GM23338 (cell line): Measurements from ENCODE around the gene PNP. TPM values are rescaled to one million over a fixed set of nuclear protein-coding genes. Genes with fewer than 3 reads are reported as not detected.

Experiments used
- ATAC-seq: fragments of 200-7000 bp; cut with Tn5 transposase; 3 replicates; pipeline ENCODE4 v1.9.1; 2020
- DNase-seq: peaks from one replicate; pipeline ENCODE4 v3.0.0-alpha.2; 2015; ENCODE audit warnings: low spot score
- H2AFZ ChIP-seq: fragments of 200-600 bp; sonication (generic); 2 replicates; pipeline ENCODE4 v1.8.0; 2016; ENCODE audit warnings: antibody characterized with exemption, mild to moderate bottlenecking, moderate library complexity
- H3F3A ChIP-seq: fragments of 200-600 bp; sonication (generic); replicated peaks from 2 replicates; pipeline ENCODE4 v1.8.0; 2017; ENCODE audit warnings: antibody characterized with exemption, mixed run types, low read depth
- H3K27ac ChIP-seq: fragments of 200-600 bp; sonication (generic); 2 replicates; pipeline ENCODE4 v1.6.1; 2016; ENCODE audit warnings: low read depth
- H3K27me3 ChIP-seq: fragments of 200-600 bp; sonication (generic); 2 replicates; pipeline ENCODE4 v1.8.0; 2016; ENCODE audit warnings: mild to moderate bottlenecking, mixed run types, moderate library complexity; ENCODE audit not compliant: insufficient read depth
- H3K36me3 ChIP-seq: fragments of 200-600 bp; sonication (generic); 2 replicates; pipeline ENCODE4 v1.8.0; 2016; ENCODE audit warnings: mild to moderate bottlenecking; ENCODE audit not compliant: insufficient read depth
- H3K4me1 ChIP-seq: fragments of 200-600 bp; sonication (generic); 2 replicates; pipeline ENCODE4 v1.8.0; 2016; ENCODE audit warnings: mild to moderate bottlenecking, moderate library complexity; ENCODE audit not compliant: insufficient read depth
- H3K4me2 ChIP-seq: fragments of 200-600 bp; sonication (generic); 2 replicates; pipeline ENCODE4 v1.7.1; 2017; ENCODE audit warnings: mixed run types
- H3K4me3 ChIP-seq: fragments of 200-600 bp; sonication (generic); 2 replicates; pipeline ENCODE4 v1.6.1; 2016; ENCODE audit warnings: mixed run types
- H3K79me2 ChIP-seq: fragments of 200-600 bp; sonication (generic); replicated peaks from 2 replicates; pipeline ENCODE4 v1.8.0; 2017; ENCODE audit warnings: mild to moderate bottlenecking; ENCODE audit not compliant: insufficient read depth
- H3K9me2 ChIP-seq: fragments of 200-600 bp; sonication (generic); 2 replicates; pipeline ENCODE4 v1.8.0; 2017; ENCODE audit not compliant: insufficient read depth
- H4K20me1 ChIP-seq: fragments of 200-600 bp; sonication (generic); replicated peaks from 2 replicates; pipeline ENCODE4 v1.8.0; 2017; ENCODE audit warnings: mild to moderate bottlenecking; ENCODE audit not compliant: insufficient read depth
- H3K27ac Mint-ChIP-seq: 2 replicates; pipeline ENCODE4 v1.8.0; 2020; ENCODE audit warnings: inconsistent platforms, mild to moderate bottlenecking, moderate library complexity, mixed read lengths
- H3K27me3 Mint-ChIP-seq: 3 replicates; pipeline ENCODE4 v1.8.0; 2022; ENCODE audit warnings: low read depth, mild to moderate bottlenecking, moderate library complexity, mixed read lengths, inconsistent platforms; ENCODE audit not compliant: insufficient read depth, poor library complexity
- H3K36me3 Mint-ChIP-seq: 3 replicates; pipeline ENCODE4 v1.8.0; 2021; ENCODE audit warnings: low read depth, mild to moderate bottlenecking, inconsistent platforms, moderate library complexity, mixed read lengths
- H3K4me1 Mint-ChIP-seq: 3 replicates; pipeline ENCODE4 v1.8.0; 2020; ENCODE audit warnings: mild to moderate bottlenecking, inconsistent platforms, mixed read lengths
- H3K4me3 Mint-ChIP-seq: 3 replicates; pipeline ENCODE4 v1.8.0; 2021; ENCODE audit warnings: moderate library complexity, mild to moderate bottlenecking, inconsistent platforms, mixed read lengths
- H3K9me3 Mint-ChIP-seq: 3 replicates; pipeline ENCODE4 v1.8.0; 2020; ENCODE audit warnings: moderate library complexity, mild to moderate bottlenecking, inconsistent platforms, mixed read lengths
- CREB1 ChIP-seq: fragments of 250-450 bp; sonication (Bioruptor Pico); IDR thresholded peaks from 2 replicates; pipeline ENCODE4 v1.5.0; 2020; ENCODE audit warnings: low read depth, mild to moderate bottlenecking, moderate library complexity
- CTCF ChIP-seq, 2 experiments: fragments of 200-600 bp in 1 of 2; sonication (generic) in 1 of 2; conservative IDR thresholded peaks; 2 replicates each; pipeline versions ENCODE4 v1.5.1 to v1.6.1; 2016 to 2017; ENCODE audit warnings: antibody characterized with exemption in 2 of 2, low read depth in 2 of 2, mild to moderate bottlenecking in 2 of 2, moderate library complexity in 1 of 2
- ETS1 ChIP-seq: IDR thresholded peaks from 2 replicates; pipeline ENCODE4 v1.6.1; 2016; ENCODE audit warnings: antibody characterized with exemption
- EZH2 ChIP-seq: fragments of 200-600 bp; sonication (generic); IDR thresholded peaks from one replicate; pipeline ENCODE4 v1.8.0; 2017; ENCODE audit warnings: antibody characterized with exemption, mild to moderate bottlenecking, low read depth; ENCODE audit not compliant: unreplicated experiment
- EZH2phosphoT487 ChIP-seq: fragments of 200-600 bp; sonication (generic); IDR thresholded peaks from one replicate; pipeline ENCODE4 v1.8.1; 2018; ENCODE audit warnings: antibody characterized with exemption; ENCODE audit not compliant: unreplicated experiment
- JUNB ChIP-seq: IDR thresholded peaks from one replicate; pipeline ENCODE4 v1.6.1; 2016; ENCODE audit warnings: antibody characterized with exemption; ENCODE audit not compliant: unreplicated experiment
- NANOG ChIP-seq: IDR thresholded peaks from 2 replicates; pipeline ENCODE4 v1.6.1; 2016; ENCODE audit warnings: antibody characterized with exemption, borderline replicate concordance
- POLR2AphosphoS5 ChIP-seq: IDR thresholded peaks from 2 replicates; pipeline ENCODE4 v1.6.1; 2016; ENCODE audit warnings: antibody characterized with exemption, low read depth
- REST ChIP-seq: IDR thresholded peaks from one replicate; pipeline ENCODE4 v1.6.1; 2018; ENCODE audit warnings: antibody characterized with exemption; ENCODE audit not compliant: unreplicated experiment
- STAT1 ChIP-seq: IDR thresholded peaks from one replicate; pipeline ENCODE4 v1.6.1; 2016; ENCODE audit warnings: antibody characterized with exemption; ENCODE audit not compliant: unreplicated experiment
- ZNF114 ChIP-seq: fragments of 250-450 bp; sonication (Bioruptor Pico); IDR thresholded peaks from 2 replicates; pipeline ENCODE4 v1.5.0; 2020; ENCODE audit warnings: mild to moderate bottlenecking, moderate library complexity
- ZNF331 ChIP-seq: fragments of 250-450 bp; sonication (Bioruptor Pico); IDR thresholded peaks from 2 replicates; pipeline ENCODE4 v1.5.0; 2020; ENCODE audit warnings: low read depth, mild to moderate bottlenecking, moderate library complexity
- polyA plus RNA-seq: library from polyadenylated mRNA; unstranded; fragments of >200 nt; fragmentation: Nextera tagmentation; extraction: Ambion mirVana; gene quantifications from 2 replicates; pipeline ENCODE4 v1.2.1, GENCODE V29; 2016
- total RNA-seq: library from RNA; depleted of rRNA; stranded (reverse); fragments of >200 nt; shearing (Covaris generic); gene quantifications from 2 replicates; pipeline ENCODE4 v1.2.3, GENCODE V29; 2014

The PNP gene
- total and polyA plus RNA-seq, 2 experiments from 2014 or later = 60.7 to 102 TPM

GRCh38 chr14:20427231-20428009 is 41.8 kb upstream of the PNP start:
- no peak overlapping the region for H3K27ac ChIP-seq
- H3K4me1 ChIP-seq = peaks cover 14% of the 10 kb centered on the region
- H3K36me3 ChIP-seq = no peaks in the 10 kb centered on the region
- no peak for TF ChIP-seq EZH2
- no peak for TF ChIP-seq REST
- TF ChIP-seq EZH2phosphoT487 = no peak
- TF ChIP-seq CREB1 (CRISPR knock-in tag) = no peak
- TF ChIP-seq STAT1 = no peak
- no peak for TF ChIP-seq NANOG
- no peak overlapping the region for H3K4me3 Mint-ChIP-seq
- H3K9me2 ChIP-seq = peaks cover 6% of the 10 kb centered on the region; the same call in 1 of the 2 replicates
- peak overlapping the region; percentile 95 for H2AFZ ChIP-seq
- H3K4me3 ChIP-seq = no peak overlapping the region
- no peaks in the 10 kb centered on the region for H3F3A ChIP-seq
- H3K27ac Mint-ChIP-seq = no peak overlapping the region
- H4K20me1 ChIP-seq = no peaks in the 10 kb centered on the region
- DNase-seq (no peak), ATAC-seq (no peak)
- H3K36me3 Mint-ChIP-seq = no peaks in the 10 kb centered on the region
- H3K79me2 ChIP-seq = no peaks in the 10 kb centered on the region
- H3K4me2 ChIP-seq = 0 out of 2 replicates have a peak overlapping the region, but pooled peaks have one; percentile 51
- peaks cover 14% of the 10 kb centered on the region; the same call in 2 of the 3 replicates for H3K4me1 Mint-ChIP-seq
- no peaks in the 10 kb centered on the region for H3K27me3 ChIP-seq
- no peaks in the 10 kb centered on the region for H3K9me3 Mint-ChIP-seq
- H3K27me3 Mint-ChIP-seq = peaks cover 11% of the 10 kb centered on the region

GRCh38 chr14:20428010-20428365 is 41.2 kb upstream of the PNP start:
- Histone ChIP-seq H3K4me2 (no peak overlapping the region), H4K20me1 (no peaks in the 10 kb centered on the region), H3F3A (no peaks in the 10 kb centered on the region), H3K27ac (no peak overlapping the region), H2AFZ (peak overlapping the region; percentile 95), H3K4me3 (no peak overlapping the region), H3K36me3 (no peaks in the 10 kb centered on the region), H3K9me2 (peaks cover 6% of the 10 kb centered on the region; the same call in 1 of the 2 replicates), H3K27me3 (no peaks in the 10 kb centered on the region), H3K4me1 (peaks cover 10% of the 10 kb centered on the region), H3K79me2 (no peaks in the 10 kb centered on the region)
- no peak for DNase-seq
- H3K4me1 Mint-ChIP-seq = peaks cover 10% of the 10 kb centered on the region; the same call in 2 of the 3 replicates
- H3K27ac Mint-ChIP-seq = no peak overlapping the region
- H3K27me3 Mint-ChIP-seq = peaks cover 8% of the 10 kb centered on the region
- no peaks in the 10 kb centered on the region for H3K36me3 Mint-ChIP-seq
- no peaks in the 10 kb centered on the region for H3K9me3 Mint-ChIP-seq
- ATAC-seq = no peak
- H3K4me3 Mint-ChIP-seq = no peak overlapping the region
- TF ChIP-seq CTCF (conservative IDR thresholded peaks at IDR 0.05; ENCODE audit: low read depth in 2 of 2) (no peak), REST (no peak), JUNB (no peak), NANOG (no peak), ZNF331 (CRISPR knock-in tag) (no peak), STAT1 (no peak), ETS1 (no peak), POLR2AphosphoS5 (no peak), EZH2 (no peak), CREB1 (CRISPR knock-in tag) (no peak), ZNF114 (CRISPR knock-in tag) (no peak), EZH2phosphoT487 (no peak)
